GM12872 (cell line): Measurements from ENCODE around the gene EML4.

Experiments used
- CTCF ChIP-seq: IDR thresholded peaks from 3 replicates; pipeline ENCODE4 v1.5.1; 2011; ENCODE audit warnings: low read depth, mild to moderate bottlenecking, low read length, moderate library complexity; ENCODE audit not compliant: insufficient read depth

Gene EML4

GRCh38 chr2:42196070-42196402, 26.9 kb downstream of the EML4 start:
- TF ChIP-seq CTCF = no peak

GRCh38 chr2:42196403-42197267, 27.5 kb downstream of the EML4 start:
- peak; percentile 40; the same call in 2 of the 3 replicates for TF ChIP-seq CTCF

GRCh38 chr2:42197792-42198191, 28.6 kb downstream of the EML4 start:
- no peak for TF ChIP-seq CTCF

- no peak for TF ChIP-seq CTCF
Measured at GRCh38 chr2:42198466-42198865, 29.3 kb downstream of the EML4 start.

GRCh38 chr2:42199002-42199401, 29.8 kb downstream of the EML4 start:
- TF ChIP-seq CTCF = no peak

- no peak for TF ChIP-seq CTCF
Measured at GRCh38 chr2:42199626-42200025, 30.5 kb downstream of the EML4 start.

GRCh38 chr2:42200926-42201855, 32.0 kb downstream of the EML4 start:
- no peak for TF ChIP-seq CTCF
